HL-60 (cell line): Measurements from ENCODE around the gene TRA2B.

ENCODE experiments used
- CTCF ChIP-seq: IDR thresholded peaks from one replicate; pipeline ENCODE4 v1.5.1; 2011; ENCODE audit warnings: low read length, control low read depth, inconsistent platforms; ENCODE audit not compliant: insufficient read depth
- POLR2AphosphoS5 ChIP-seq: IDR thresholded peaks from 2 replicates; pipeline ENCODE4 v1.6.1; 2012; ENCODE audit warnings: low read depth

GRCh38 chr3:185954366-185954723 is 16.5 kb upstream of the TRA2B start:
- no peak for TF ChIP-seq CTCF
- no peak for TF ChIP-seq POLR2AphosphoS5
